COLO829 (cell line): ENCODE data around the gene HLTF.
A peak's percentile ranks its signal among the peaks of the same experiment; 100 is the strongest.
"Not testable (repeated sequence)": the region's sequence is repeated elsewhere in the genome, so short reads cannot be mapped to it uniquely, and the experiment has no call there.

ENCODE experiments used
- DNase-seq: peaks from one replicate; pipeline ENCODE4 v3.0.0; 2012; ENCODE audit warnings: low spot score

The HLTF gene, protein sequence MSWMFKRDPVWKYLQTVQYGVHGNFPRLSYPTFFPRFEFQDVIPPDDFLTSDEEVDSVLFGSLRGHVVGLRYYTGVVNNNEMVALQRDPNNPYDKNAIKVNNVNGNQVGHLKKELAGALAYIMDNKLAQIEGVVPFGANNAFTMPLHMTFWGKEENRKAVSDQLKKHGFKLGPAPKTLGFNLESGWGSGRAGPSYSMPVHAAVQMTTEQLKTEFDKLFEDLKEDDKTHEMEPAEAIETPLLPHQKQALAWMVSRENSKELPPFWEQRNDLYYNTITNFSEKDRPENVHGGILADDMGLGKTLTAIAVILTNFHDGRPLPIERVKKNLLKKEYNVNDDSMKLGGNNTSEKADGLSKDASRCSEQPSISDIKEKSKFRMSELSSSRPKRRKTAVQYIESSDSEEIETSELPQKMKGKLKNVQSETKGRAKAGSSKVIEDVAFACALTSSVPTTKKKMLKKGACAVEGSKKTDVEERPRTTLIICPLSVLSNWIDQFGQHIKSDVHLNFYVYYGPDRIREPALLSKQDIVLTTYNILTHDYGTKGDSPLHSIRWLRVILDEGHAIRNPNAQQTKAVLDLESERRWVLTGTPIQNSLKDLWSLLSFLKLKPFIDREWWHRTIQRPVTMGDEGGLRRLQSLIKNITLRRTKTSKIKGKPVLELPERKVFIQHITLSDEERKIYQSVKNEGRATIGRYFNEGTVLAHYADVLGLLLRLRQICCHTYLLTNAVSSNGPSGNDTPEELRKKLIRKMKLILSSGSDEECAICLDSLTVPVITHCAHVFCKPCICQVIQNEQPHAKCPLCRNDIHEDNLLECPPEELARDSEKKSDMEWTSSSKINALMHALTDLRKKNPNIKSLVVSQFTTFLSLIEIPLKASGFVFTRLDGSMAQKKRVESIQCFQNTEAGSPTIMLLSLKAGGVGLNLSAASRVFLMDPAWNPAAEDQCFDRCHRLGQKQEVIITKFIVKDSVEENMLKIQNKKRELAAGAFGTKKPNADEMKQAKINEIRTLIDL

DNA sequence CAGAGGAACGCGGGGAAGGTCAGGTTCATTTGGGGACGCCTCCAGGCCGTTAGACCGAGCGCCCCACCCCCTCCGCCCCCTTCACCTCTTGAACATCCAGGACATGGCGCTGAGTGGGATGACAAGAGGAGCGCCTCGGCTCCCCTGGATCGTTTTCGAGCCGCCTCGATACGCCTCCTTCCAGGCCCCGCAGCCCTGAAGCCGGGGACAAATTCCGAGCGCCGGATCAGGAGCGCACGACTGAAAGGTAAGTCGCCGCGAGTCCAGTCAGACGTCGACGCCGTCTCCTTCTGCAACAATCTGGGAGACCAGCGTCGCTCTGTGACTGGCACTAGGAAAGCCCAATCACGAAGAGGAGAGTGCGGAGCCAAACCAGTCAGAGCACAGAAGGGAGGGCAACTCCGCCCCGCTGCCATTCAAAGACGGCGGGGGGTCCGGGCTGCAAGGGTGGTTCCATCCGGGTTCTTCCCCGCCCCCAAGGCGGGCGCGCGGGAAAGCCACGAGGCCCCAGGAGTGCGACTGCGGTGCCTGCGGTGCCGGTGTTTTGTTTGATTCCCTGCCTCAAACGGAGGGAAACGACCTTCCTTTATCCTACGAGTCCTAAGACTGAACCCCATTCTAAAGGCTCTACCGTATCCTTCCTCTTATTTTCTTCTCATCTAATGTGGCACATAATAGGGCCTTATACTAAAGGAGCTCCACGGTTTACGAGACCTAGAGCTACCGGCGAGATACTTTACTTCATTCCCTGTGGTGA, at the start of gene HLTF:
Gene HLTF (minus strand): TSS at position 302 of the 757 bp plus-strand sequence. CDS start 197 bp downstream, at position 105.
- DNase-seq: peak; percentile 95

DNA sequence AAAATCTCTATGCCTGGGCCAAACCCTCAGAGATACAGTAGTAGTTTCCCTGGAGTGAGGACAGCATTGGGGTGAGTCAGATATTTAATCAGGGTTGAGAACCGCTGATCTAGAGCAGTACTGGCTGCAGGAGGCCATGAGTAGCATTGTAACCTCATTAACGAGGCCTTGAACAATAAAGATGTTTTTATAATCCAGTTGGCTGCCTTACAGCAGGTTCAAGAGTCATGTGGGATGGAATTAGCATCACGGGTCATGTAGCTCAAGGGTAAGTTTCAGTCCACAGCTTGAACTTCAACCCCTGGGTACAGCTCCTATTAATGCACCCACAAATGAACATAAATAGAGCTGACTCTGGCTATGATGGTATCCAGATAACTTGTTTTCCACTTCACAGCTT, 48.2 kb upstream of the HLTF start:
- DNase-seq: no peak

DNA sequence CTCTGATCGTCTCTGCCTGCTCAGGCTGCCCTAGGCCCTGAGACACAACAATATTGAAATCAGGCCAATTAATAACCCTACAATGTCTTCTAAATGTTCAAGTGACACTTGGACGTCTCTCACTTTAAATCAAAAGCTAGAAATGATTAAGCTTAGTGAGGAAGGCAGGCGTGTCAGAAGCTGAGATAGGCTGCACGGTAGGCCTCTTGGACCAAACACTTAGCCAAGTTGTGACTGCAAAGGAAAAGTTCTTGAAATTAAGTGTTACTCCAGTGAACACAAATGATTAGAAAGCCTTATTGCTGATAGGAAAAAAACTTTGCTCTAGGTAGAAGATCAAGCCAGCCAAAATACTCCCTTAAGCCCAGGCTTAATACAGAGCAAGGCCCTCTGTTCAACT, 45.3 kb upstream of the HLTF start:
- DNase-seq: no peak

DNA sequence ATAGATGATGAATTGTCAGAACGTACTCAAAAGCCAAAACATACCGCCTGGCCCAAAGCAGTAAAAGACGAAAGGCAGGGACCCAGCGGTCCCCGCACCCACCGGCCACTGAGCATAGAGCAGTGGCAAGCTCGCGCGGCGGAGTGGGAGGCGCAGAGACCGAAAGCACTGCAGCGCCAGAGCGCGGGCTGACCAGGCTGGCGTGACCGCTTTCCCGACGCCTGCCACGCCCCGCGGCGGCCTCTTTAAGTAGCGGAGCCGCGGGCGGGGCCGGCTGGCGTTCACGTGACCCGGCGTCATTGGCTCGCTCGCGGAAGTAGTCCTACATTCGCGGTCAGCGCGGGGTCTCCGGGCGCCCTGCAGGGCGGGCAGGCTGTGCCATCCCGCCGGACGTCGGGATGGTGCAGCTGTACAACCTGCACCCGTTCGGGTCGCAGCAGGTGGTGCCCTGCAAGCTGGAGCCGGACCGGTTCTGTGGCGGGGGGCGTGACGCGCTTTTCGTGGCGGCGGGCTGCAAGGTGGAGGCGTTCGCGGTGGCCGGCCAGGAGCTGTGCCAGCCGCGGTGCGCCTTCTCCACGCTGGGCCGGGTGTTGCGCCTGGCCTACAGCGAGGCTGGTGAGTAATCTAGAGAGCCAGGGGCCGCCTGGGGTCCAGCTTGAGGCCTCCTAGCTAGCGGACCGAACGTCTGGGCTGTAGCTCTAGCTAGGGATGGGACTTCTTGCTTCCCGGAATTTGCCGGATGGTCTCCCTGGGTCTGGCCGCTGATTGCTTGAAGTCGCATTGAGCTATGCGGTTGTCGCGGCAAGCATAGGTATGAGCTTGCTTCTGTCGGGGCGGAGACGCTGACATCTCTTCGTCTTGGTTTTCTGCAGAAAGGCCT, 43.2 kb upstream of the HLTF start, which contains the start of gene HPS3:
Gene HPS3 (plus strand): TSS at position 313 of the 880 bp plus-strand sequence. CDS start 86 bp downstream, at position 399.
- peak; percentile 94 for DNase-seq

DNA sequence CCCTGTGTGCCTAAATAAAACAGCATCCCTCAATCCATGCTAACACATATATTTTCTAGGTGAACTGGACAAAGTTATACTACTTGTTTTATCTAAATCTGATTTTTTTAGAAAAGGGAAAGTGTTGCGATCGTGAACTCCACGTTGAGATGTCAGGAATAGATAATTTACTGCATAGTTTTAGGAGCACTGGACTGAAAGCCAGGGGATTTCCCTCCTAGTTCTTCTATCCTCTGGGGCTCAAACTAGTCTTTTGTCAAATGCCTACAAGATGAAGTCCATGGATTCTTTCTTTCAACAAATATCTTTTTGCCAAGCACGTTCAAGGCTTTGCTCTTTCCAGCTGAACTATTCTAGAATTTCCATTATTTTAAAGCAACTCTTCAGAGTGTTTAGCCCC, 42.5 kb upstream of the HLTF start:
- no peak for DNase-seq

DNA sequence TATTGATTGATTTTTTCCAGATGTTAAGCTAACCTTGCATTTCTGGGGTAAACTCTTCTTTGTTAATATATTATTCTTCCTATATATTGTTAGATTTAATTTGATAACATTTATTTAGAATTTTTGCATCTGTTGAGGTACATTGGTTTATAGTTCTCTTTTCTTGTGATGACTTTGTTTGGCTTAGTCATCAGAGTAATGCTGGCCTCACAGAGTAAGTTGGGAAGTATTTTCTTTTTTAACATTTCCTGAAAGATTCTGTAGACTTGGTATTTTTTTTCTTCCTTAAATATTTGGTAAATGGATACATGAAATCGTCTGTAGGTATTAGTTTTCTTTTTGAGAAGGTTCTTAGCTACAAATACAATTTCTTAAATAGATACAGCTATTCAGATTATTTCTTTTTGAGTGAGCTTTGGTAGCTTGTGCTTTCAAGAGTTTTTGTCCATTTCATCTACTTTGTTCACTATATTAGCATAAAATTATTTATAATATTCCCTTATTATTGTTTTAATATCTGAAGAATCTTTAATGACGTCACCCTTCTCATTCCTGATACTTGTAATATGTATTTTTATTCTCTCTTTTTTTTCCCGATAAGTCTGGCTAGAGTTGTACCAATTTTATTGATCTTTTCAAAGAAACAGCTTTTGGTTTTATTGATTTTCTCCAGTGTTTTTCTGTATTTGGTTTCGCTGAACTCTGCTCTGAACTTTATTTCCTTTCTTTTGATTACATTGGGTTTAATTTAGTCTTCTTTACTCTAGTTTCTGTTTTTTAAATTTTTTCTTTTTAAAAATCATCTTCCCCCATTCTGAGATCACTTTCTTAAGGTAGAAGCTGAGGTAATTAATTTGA, 36.6 kb upstream of the HLTF start:
- DNase-seq: no peak

DNA sequence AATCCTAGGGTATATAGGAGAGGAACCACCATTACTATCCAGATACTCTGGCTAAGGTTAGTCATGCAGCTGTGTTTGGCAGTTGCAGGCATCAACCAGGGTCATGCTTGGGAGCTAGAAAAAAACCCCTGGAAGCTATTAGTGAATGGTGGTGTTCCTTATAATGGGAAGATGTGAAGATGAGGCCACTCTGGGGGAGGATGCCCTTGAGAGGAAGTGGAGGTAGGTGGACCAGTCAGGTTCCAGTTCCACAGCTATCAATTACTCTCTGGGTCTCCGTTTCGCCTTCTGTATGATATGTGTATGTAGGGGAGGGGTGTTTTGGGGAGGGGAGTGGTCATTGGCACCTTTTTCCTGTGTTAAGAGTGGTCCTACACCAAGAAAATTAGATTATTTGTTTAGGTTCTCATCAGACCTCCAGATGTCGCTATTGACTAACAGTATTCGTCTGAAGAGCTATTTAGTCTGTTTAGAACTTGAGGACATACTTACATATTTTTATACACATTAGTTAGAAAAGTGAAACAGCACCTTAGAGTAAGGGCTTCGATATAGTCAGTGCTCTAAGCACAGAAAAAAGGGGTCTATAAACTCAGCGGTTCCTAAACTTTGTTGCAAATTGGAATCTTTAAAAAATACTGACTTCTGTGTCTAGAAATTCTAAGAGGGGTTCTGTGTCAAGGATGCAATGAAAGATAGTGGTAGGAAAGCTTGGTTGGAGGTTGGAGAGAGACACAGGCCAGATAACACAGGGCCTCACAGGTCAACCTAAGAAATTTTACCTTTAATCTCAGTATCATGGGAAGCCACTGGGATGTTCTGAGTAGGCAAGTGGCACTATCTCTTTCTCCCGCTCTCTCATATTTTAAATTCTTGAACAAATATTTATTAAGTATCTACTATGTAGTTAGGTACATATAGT, 34.0 kb upstream of the HLTF start:
- peak; percentile 89 for DNase-seq

DNA sequence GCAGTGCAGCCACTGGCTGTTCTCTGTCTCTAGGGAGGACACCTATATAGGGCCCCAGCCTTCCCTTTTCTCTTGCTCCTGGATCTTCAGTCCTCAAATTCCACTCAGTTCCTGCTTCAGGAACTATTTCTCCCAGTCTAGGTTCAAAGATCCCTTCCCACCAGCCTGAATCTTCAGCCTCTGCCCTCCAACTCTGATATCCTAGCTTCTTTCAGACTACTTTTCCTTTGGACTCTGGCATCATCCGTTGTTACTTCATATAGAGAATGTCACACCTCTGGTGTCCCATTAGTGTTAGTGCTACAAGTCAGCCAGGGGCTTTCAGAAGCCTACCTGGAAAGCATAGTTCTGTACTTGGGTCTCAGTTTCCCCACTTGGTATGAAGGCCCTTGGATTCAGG, 33.1 kb upstream of the HLTF start:
- no peak for DNase-seq

DNA sequence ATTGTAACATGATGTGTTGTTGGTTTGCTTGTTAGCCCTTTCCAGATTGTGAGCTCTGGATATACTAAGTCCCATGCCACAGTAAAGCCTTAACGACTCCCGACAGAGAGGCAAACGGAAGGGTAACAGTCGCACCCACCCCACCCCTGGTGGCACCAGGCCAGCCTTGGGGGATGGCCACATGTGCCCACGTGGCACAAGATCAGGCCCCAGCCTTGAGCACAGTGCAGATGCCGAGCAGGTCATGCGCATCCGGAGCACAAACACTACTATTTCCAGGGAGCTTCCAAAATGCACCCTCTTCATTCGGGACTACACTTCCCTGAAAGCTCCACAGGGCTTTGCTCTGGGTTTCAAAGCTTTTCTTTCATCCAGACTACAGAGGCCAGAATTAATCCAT, 32.4 kb upstream of the HLTF start:
- DNase-seq: no peak

DNA sequence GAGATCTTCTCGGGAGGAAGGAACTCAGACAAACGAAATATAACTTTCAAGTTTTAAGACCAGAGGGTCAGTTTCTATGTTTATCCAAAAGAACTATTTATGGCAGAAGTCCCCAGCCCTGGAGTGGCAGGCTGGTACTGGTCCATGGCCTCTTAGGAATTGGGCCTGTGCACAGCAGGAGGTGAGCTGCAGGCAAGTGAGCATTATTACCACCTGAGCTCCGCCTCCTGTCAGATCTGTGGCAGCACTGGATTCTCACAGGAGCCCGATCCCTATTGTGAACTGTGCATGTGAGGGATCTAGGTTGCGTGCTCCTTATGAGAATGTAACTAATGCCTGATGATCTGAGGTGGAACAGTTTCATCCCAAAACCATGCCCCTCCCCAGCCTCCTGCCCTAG, 28.8 kb upstream of the HLTF start:
- no peak for DNase-seq

DNA sequence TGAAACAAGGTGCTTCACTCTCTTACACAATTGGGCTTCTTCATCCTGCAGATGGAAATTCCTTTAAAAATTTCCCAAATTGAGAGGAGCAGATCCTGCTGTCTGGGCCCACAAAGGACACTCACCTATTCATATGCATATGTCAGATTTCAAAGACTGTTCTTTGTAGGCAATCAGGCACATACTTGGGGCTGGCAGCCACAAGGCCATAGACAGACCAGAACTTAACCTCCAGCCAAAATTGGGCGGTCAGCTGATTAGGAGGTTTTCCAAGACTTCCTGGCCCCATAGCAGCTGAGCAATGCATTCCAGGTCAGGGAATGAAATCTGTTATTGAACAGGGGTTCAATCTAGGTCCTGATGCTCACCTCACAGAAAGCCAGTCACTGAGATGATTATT, 28.1 kb upstream of the HLTF start:
- DNase-seq: no peak

DNA sequence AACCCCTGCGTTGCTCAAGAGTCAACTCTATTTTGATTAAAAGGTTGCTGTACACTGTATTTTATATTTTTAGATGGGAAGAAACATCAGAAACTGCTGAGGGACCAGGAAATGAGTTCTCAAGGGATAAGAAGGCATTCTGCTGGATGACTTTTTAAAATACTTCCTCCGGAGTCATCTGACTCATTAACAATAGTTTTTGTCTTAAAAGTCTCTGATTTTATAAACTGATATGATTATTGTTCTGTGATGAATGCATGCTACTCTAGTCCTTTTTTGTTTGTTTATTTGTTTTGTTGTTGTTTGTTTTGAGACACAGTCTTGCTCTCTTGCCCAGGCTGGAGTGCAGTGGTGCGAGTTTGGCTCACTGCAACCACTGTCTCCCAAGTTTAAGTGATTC, 18.2 kb upstream of the HLTF start:
- DNase-seq: no peak

DNA sequence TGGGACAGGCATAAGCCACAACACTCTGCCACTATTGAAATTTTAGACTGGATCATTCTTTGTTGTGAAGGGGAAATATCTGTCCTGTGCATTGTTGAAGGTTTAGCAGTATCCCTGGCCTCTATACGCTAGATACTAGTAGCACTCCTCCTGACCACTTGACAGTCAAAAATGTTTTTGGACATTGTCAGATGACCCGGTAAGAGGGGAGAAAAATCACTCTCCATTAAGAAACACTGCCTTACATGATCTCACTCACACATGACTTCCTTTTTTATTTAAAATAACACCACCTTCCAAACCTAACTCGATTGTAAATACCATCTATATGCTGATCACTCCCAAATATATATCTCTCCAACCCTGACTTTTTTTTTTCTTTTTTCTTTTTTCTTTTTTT, 15.3 kb upstream of the HLTF start:
- DNase-seq: no peak

DNA sequence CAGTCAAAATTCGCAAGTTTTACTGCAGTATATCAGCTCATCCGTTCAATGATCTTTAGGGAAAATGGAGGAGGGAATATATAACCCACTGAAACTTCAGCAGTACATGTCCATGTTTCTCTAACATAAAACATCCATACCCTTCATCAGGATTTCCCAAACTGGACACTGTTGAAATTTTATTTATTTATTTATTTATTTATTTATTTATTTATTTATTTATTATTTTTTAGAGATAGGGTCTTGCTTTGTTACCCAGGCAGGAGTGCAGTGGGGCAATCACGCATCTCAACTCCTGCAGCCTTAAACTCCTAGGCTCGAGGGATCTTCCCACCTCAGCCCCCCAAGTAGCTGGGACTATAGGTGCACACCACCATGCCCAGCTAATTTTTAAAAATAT, 14.8 kb upstream of the HLTF start:
- no peak for DNase-seq

DNA sequence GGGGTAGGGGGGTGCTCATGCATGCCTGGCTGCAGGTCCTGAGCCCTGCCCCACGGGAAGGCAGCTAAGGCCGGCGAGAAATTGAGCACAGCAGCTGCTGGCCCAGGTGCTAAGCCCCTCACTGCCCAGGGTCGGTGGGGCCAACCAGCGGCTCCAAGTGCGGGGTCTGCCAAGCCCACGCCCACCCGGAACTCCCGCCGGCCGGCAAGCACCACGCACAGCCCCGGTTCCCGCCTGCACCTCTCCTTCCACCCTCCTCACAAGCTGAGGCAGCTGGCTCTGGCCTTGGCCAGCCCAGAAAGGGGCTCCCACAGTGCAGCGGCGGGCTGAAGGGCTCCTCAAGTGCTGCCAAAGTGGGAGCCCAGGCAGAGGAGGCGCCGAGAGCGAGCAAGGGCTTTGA, 11.7 kb upstream of the HLTF start:
- DNase-seq: not testable (repeated sequence)

DNA sequence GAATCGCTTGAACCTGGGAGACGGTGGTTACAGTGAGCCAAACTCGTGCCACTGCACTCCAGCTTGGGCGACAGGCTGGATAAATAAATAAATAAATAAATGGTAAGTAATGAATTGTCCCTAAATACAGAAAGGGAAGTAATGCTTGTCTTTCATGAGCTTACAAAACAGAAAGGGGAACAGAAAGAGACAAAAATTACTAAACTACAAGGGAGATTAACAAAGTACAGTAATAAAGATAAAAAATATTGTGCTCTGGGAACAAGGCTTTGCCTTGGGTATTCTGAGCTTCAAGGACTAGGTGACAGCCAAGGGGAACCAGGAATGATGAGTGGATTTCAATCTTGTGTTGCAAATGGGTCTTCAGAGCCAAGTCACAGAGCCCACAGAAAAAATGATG, 9.2 kb upstream of the HLTF start:
- no peak for DNase-seq

DNA sequence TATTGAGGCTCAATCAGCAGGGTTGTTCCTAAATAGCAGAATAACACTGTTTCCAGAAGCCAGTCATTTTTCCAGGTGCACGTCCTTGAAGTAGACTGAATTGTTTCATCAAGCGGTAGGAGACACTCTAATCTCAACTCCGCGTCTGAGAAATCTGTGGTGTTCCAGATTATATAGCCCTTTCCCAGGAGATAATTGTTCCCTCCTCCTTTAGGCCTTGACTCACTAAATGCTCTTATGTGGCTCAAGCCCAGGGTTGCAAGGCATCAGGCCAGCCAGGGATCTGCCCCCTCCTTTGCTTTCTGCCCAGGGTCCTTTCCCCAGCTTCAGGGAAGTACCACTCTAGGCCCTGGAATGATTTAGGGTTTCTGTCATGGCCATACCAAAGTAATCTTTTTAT, 5.7 kb upstream of the HLTF start:
- no peak for DNase-seq

DNA sequence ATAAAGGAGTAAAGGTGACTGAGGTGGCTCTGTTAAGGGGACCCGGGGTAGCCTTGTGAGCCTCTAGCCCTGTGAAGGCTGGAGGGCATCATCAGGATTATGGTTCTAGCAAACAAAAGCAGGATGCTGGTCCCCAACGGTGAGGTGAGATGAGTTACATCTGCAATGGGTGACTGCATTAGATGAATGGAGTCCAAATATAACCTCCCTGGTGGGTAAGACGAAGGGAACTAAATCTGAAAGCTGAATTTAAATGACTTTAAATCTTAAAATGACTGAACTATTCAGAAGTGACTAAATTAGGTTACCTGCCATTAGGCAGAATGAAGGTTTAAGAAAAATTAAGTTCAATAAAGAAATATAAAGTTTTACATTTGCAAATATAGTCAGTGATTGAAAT, 4.6 kb upstream of the HLTF start:
- DNase-seq: no peak

DNA sequence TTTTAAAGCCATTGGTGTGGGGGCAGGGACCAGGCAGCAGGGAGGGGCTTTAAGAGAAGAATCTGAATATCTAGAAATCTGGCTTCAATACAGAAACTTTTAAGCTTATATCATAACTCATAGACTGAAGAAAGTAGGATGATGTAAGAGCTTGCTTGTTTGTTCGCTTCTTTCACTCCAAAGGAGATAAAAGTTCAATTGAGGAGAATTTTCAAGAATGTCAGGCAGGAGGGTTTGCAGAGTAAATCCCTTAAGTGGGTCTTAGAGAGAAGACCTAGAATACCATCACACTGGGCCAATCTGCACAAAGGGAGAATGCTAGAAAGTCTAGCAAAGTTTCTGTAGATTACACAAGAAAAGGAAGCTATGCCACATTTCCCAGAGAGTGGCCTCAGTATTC, 4.1 kb upstream of the HLTF start:
- DNase-seq: no peak
